Activated T-cell treated with anti-CD3 and anti-CD28 coated beads for 24 hours (primary cell): ENCODE measurements around the gene PCDHB6.
"Not testable (repeated sequence)": the region's sequence is repeated elsewhere in the genome, so short reads cannot be mapped to it uniquely, and the experiment has no call there.

Source experiments
- DNase-seq: peaks from one replicate; pipeline ENCODE4 v3.0.0-alpha.2; 2020; ENCODE audit warnings: low read depth

Gene PCDHB6

GRCh38 chr5:141172381-141173204 is 22.7 kb downstream of the PCDHB6 start, which contains the start of gene PCDHB7:
Gene PCDHB7 (plus strand): TSS chr5:141172644. CDS start chr5:141172836, 192 bp downstream.
- DNase-seq: no peak

DNA sequence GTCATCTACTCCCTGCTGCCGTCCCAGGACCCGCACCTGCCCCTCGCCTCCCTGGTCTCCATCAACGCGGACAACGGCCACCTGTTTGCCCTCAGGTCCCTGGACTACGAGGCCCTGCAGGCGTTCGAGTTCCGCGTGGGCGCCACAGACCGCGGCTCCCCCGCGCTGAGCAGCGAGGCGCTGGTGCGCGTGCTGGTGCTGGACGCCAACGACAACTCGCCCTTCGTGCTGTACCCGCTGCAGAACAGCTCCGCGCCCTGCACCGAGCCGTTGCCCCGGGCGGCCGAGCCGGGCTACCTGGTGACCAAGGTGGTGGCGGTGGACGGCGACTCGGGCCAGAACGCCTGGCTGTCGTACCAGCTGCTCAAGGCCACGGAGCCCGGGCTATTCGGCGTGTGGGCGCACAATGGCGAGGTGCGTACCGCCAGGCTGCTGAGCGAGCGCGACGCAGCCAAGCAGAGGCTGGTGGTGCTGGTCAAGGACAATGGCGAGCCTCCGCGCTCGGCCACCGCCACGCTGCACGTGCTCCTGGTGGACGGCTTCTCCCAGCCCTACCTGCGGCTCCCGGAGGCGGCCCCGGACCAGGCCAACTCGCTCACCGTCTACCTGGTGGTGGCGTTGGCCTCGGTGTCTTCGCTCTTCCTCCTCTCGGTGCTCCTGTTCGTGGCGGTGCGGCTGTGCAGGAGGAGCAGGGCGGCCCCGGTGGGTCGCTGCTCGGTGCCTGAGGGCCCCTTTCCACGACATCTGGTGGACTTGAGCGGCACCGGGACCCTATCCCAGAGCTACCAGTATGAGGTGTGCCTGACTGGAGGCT is 24.6 kb downstream of the PCDHB6 start:
- DNase-seq: not testable (repeated sequence)

DNA sequence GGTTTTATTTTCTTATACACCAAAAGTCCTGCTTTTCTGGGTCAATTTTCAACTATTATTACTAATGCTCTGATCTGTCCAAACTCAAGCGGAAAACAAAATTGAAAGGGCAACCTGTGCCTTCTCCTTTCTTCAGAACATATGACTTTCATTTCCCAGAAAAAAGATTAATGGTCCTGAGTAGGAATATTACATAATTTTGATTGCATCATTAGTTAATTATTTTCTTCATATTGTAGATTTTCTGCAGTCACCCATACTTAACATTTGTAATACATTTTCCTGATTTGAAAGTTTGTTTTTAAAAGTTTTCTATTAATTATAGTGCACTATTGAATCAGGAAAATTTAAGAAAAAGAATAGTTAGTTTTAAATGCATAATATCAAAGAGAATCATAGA is 26.1 kb downstream of the PCDHB6 start:
- DNase-seq: no peak

GRCh38 chr5:141177577-141178191 is 27.8 kb downstream of the PCDHB6 start, which contains the start of gene PCDHB8:
Gene PCDHB8 (plus strand): TSS chr5:141177790. CDS start chr5:141178035, 245 bp downstream.
- DNase-seq: not testable (repeated sequence)

GRCh38 chr5:141179371-141179770 is 29.5 kb downstream of the PCDHB6 start:
- not testable (repeated sequence) for DNase-seq

- DNase-seq: not testable (repeated sequence)
These were observed 30.0 kb downstream of the PCDHB6 start for GRCh38 chr5:141179876-141180275.

DNA sequence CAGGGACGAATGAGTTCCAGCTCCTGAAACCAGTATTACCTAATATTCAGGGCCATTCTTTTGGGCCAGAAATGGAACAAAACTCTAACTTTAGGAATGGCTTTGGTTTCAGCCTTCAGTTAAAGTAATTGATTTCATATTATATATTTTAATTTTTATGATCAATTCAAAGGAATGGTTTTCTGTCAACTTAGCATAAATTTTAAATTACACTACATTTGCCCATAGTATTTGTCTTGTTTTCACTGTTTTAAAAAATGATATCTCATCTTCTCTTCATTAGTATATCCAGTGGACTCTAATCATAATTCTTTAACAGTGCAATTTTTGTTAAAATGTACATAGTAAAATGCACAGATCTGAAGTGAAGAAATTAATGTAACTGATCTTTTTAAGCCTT is 30.5 kb downstream of the PCDHB6 start:
- no peak for DNase-seq

DNA sequence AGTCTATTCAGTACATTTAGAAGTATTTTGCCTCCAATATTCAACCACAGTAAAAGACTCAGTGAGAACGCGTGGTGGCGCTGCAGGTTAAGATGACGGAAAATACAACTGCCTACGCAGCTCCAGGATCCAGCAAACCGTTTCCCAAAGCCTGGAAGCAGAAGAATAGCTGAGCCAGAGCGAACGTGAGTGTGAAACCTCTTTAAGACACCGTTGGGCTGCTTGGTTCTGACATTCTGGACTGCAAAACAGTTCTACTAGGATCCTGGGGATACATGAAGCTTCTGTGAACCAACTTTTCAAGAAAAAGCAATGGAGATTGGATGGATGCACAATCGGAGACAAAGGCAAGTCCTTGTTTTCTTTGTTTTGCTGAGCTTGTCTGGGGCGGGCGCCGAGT is 32.4 kb downstream of the PCDHB6 start, which contains the start of gene PCDHB16:
PCDHB16 (plus strand) TSS at position 140 of the 400 bp plus-strand sequence; CDS start at position 313, 173 bp downstream.
- no peak for DNase-seq

GRCh38 chr5:141184117-141184855 is 34.4 kb downstream of the PCDHB6 start:
- not testable (repeated sequence) for DNase-seq

DNA sequence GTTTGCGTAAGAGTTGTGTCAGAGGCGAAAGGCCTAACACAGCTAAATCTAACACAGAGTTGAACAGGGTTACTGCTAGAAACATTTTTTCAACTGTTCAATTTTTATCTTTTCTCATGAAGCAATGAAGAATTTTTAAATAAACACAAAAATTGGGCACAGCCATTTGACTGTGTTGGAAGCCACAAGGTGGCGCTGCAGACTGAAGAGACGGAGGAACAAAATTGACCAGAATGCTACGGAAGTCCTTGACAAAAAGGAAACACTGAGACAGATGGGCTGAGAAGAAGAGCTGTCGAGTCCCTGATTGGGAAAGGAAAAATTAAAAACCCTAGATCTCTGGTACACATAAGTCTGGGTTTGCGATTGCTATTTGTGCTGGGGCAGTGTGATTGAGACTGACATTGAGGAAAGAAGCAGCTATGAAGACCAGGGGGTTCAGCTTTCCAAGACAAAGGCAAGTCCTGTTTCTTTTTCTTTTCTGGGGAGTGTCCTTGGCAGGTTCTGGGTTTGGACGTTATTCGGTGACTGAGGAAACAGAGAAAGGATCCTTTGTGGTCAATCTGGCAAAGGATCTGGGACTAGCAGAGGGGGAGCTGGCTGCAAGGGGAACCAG is 37.1 kb downstream of the PCDHB6 start, which contains the start of gene PCDHB9:
PCDHB9 (plus strand) TSS at position 265 of the 616 bp plus-strand sequence; CDS start at position 423, 158 bp downstream.
- no peak for DNase-seq

DNA sequence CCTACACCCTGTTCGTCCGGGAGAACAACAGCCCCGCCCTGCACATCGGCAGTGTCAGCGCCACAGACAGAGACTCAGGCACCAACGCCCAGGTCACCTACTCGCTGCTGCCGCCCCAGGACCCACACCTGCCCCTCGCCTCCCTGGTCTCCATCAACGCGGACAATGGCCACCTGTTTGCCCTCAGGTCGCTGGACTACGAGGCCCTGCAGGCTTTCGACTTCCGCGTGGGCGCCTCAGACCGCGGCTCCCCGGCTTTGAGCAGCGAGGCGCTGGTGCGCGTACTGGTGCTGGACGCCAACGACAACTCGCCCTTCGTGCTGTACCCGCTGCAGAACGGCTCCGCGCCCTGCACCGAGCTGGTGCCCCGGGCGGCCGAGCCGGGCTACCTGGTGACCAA is 38.8 kb downstream of the PCDHB6 start:
- not testable (repeated sequence) for DNase-seq

DNA sequence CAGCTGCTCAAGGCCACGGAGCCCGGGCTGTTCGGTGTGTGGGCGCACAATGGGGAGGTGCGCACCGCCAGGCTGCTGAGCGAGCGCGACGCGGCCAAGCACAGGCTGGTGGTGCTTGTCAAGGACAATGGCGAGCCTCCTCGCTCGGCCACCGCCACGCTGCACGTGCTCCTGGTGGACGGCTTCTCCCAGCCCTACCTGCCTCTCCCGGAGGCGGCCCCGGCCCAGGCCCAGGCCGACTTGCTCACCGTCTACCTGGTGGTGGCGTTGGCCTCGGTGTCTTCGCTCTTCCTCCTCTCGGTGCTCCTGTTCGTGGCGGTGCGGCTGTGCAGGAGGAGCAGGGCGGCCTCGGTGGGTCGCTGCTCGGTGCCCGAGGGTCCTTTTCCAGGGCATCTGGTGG is 39.3 kb downstream of the PCDHB6 start:
- not testable (repeated sequence) for DNase-seq

- DNase-seq: no peak
These were observed 42.4 kb downstream of the PCDHB6 start, which contains the start of gene PCDHB10 for GRCh38 chr5:141192110-141192725. Gene PCDHB10 (plus strand): TSS chr5:141192353. CDS start chr5:141192553, 200 bp downstream.

- not testable (repeated sequence) for DNase-seq
These were observed 44.5 kb downstream of the PCDHB6 start for GRCh38 chr5:141194332-141194731.

DNA sequence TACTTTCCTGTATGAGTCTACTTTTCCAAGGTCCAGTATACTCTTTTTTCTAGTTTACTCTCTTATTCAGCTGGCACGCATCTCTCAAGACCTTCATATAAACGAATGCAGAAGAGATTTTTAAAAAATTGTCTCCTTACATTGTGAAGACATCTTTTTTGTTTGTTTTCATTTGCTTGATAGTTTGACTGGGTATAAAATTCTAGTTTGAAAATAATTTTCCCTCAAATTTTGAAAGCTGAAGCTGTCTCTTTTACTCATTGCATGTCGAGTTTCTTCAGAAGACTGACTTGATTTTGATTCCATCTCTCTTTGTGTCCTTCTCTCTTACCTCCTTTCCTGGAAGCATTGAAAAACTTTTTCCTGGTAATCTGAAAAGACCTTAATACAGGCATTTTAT is 46.5 kb downstream of the PCDHB6 start:
- no peak for DNase-seq

- DNase-seq: no peak
These were observed 49.7 kb downstream of the PCDHB6 start, which contains the start of gene PCDHB11 for GRCh38 chr5:141199359-141200235. Gene PCDHB11 (plus strand): TSS chr5:141199627. CDS start chr5:141199775, 148 bp downstream.

- DNase-seq: not testable (repeated sequence)
These were observed 51.3 kb downstream of the PCDHB6 start for GRCh38 chr5:141201126-141201525.

- DNase-seq: not testable (repeated sequence)
These were observed 51.8 kb downstream of the PCDHB6 start for GRCh38 chr5:141201646-141202045.
